ENCODE measurements around the gene LCN6. TPM values are rescaled to one million over a fixed set of nuclear protein-coding genes. Genes with fewer than 3 reads are reported as not detected.
A peak's percentile ranks its signal among the peaks of the same experiment; 100 is the strongest.

LCN6 gene
- total and polyA plus RNA-seq, 10 of the 15 experiments (the other 5 are each of a cell fraction or from before 2014, with no cell fraction given) = not detected

DNA sequence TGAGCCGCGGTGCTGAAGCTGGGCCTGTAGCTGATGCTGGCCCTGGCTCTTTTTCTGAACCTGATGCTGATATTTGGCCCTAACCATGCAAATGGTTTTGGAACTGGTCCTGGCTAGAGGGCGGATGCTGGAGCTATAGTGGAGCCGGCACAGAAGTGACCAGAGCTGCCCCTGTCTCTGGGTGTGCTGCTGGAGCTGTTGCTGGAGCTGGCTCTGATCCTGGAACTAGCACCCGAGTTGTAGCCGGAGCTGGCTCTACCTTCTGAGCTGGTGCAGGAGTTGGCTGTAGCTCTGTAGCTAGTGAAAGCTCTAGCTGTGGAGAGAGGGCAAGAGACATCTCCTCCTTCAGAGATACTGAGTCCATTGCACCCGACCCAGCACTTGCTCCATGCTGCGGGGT, 18.4 kb downstream of the LCN6 start:
- H3K4me3 ChIP-seq = no peak overlapping the region
- ChIA-PET CTCF (interaction anchor here (1.1 to 2.4 kb wide), 8 partner anchors 12 to 305 kb away, joined by 3 to 10 read pairs (median 4); partner anchors contain the start of gene LCN10), RAD21 (ENCODE audit: unreplicated experiment) (interaction anchor here (1.1 to 1.2 kb wide), 2 partner anchors 12 to 36 kb away, joined by 3 to 4 read pairs; no protein-coding TSS in a partner anchor), POLR2A (interaction anchor here (0.6 to 3.6 kb wide), 4 partner anchors 12 to 37 kb away, joined by 3 to 15 read pairs (median 4); partner anchors contain the start of gene LCN10), SMC1A (ENCODE audit: uncharacterized antibody, unreplicated experiment) (interaction anchor here (0.8 to 1.4 kb wide), 4 partner anchors 12 to 55 kb away, joined by 3 read pairs; no protein-coding TSS in a partner anchor)
- FAIRE-seq = no peak
- H3K36me3 ChIP-seq (ENCODE audit: control insufficient read depth in 2 of 2, insufficient read depth in 2 of 2, low read length in 1 of 2) = peaks cover 4 to 8% of the 10 kb centered on the region in 2 experiments; a peak in 3 of 4 replicates
- 96% methylated on average over 8 of the region's 8 CpGs for WGBS (ENCODE audit: insufficient coverage, insufficient replicate concordance, low lambda C conversion rate, missing lambda C conversion rate)
- in situ Hi-C loops (cut with MboI) = no loop called here
- H3K4me2 ChIP-seq (ENCODE audit: control insufficient read depth, insufficient read depth) = peak overlapping the region; percentile 48; the same call in 1 of the 2 replicates
- H3K27ac ChIP-seq (ENCODE audit: control insufficient read depth, insufficient read depth) = no peak overlapping the region
- BruUV-seq (replicated peaks) = no TSS peak
- no peak for ATAC-seq
- H3K4me1 ChIP-seq (ENCODE audit: control insufficient read depth, insufficient read depth, low read length) = peaks cover 13% of the 10 kb centered on the region
- H2AFZ ChIP-seq (ENCODE audit: control insufficient read depth, low read depth, low read length) = no peak overlapping the region
- no peaks in the 10 kb centered on the region for H3K9me3 ChIP-seq (replicated peaks; ENCODE audit: control insufficient read depth, insufficient read depth, low read length)
- no peak overlapping the region for H3K9ac ChIP-seq (ENCODE audit: control insufficient read depth, insufficient read depth, low read length)
- H3K27me3 ChIP-seq (replicated peaks in 1 of 2; ENCODE audit: control insufficient read depth in 2 of 2, insufficient read depth in 2 of 2, low read length in 1 of 2) = no peaks in the 10 kb centered on the region
- no peak for DNase-seq (ENCODE audit: low read depth, low spot score)
- TF ChIP-seq BCL11A (IDR thresholded peaks at IDR 0.05; ENCODE audit: low read depth, low read length) (no peak), MTA3 (IDR thresholded peaks at IDR 0.05; ENCODE audit: borderline replicate concordance, low read length) (no peak)
- H3K79me2 ChIP-seq (ENCODE audit: control insufficient read depth, insufficient read depth, low read length) = peaks cover 45% of the 10 kb centered on the region
- H4K20me1 ChIP-seq (ENCODE audit: control insufficient read depth, insufficient read depth) = peaks cover 6% of the 10 kb centered on the region
- intact Hi-C loops (cut with micrococcal nuclease; ENCODE audit: unreplicated experiment) = no loop called here

DNA sequence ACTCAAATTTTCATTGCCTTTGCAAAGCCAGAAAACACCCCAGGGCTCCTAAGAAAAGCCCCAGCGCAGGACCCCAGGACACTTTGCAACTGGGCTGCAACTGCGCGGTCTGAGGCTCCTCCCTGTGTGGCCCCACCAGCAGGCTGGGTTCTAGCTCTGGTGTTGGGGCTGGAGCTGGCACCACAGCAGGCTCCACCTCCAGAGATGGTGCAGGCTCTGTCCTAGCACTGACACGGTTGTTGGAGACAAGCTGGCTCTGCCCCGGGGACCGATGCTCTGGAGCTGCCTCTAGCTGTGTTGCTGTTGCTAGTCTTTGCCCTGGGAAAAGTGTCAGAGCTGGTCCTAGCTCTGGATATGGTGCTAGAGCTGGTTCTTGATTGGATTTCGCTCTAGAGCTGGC, 19.2 kb downstream of the LCN6 start:
- TF ChIP-seq CHD4 (IDR thresholded peaks at IDR 0.05) = no peak
- TF ChIP-seq RFX5 (IDR thresholded peaks at IDR 0.05; ENCODE audit: low read depth, low read length) = no peak
- no peak for TF ChIP-seq ZNF207 (IDR thresholded peaks at IDR 0.05; ENCODE audit: borderline replicate concordance)
- TF ChIP-seq CHD2 (IDR thresholded peaks at IDR 0.05; ENCODE audit: borderline replicate concordance, low read depth, low read length) = no peak
- ATAC-seq (peak; percentile 38), FAIRE-seq (no peak), DNase-seq (ENCODE audit: low read depth, low spot score) (no peak)
- in situ Hi-C loops (cut with MboI) = no loop called here
- Histone ChIP-seq H3K4me1 (ENCODE audit: control insufficient read depth, insufficient read depth, low read length) (peaks cover 13% of the 10 kb centered on the region), H3K27ac (ENCODE audit: control insufficient read depth, insufficient read depth) (peak overlapping the region; percentile 42; the same call in 1 of the 2 replicates), H4K20me1 (ENCODE audit: control insufficient read depth, insufficient read depth) (peaks cover 8% of the 10 kb centered on the region), H3K79me2 (ENCODE audit: control insufficient read depth, insufficient read depth, low read length) (peaks cover 45% of the 10 kb centered on the region), H3K4me2 (ENCODE audit: control insufficient read depth, insufficient read depth) (peak overlapping the region; percentile 79), H3K27me3 (replicated peaks in 1 of 2; ENCODE audit: control insufficient read depth in 2 of 2, insufficient read depth in 2 of 2, low read length in 1 of 2) (no peaks in the 10 kb centered on the region), H3K9ac (ENCODE audit: control insufficient read depth, insufficient read depth, low read length) (peak overlapping the region; percentile 79; the same call in 1 of the 2 replicates), H3K36me3 (ENCODE audit: control insufficient read depth in 2 of 2, insufficient read depth in 2 of 2, low read length in 1 of 2) (peaks cover 11 to 13% of the 10 kb centered on the region in 2 experiments; a peak in 3 of 4 replicates), H3K9me3 (replicated peaks; ENCODE audit: control insufficient read depth, insufficient read depth, low read length) (no peaks in the 10 kb centered on the region), H3K4me3 (peak overlapping the region; percentile 76), H2AFZ (ENCODE audit: control insufficient read depth, low read depth, low read length) (peak overlapping the region; percentile 83)
- ChIA-PET SMC1A (ENCODE audit: uncharacterized antibody, unreplicated experiment) (interaction anchor here (1.1 to 1.4 kb wide), 2 partner anchors 11 to 37 kb away, joined by 3 read pairs; no protein-coding TSS in a partner anchor), CTCF (interaction anchor here (0.6 to 2.4 kb wide), 11 partner anchors 9 to 306 kb away, joined by 3 to 10 read pairs (median 5); partner anchors contain the start of gene LCN10), POLR2A (interaction anchor here (1.0 to 3.6 kb wide), 7 partner anchors 11 to 49 kb away, joined by 3 to 15 read pairs (median 3); partner anchors contain the start of gene LCN10), RAD21 (ENCODE audit: unreplicated experiment) (interaction anchor here (0.8 to 1.2 kb wide), 3 partner anchors 14 to 37 kb away, joined by 3 to 4 read pairs (median 3); partner anchors contain the start of gene LCN10)
- WGBS (ENCODE audit: insufficient coverage, insufficient replicate concordance, low lambda C conversion rate, missing lambda C conversion rate) = 55% methylated on average over 7 of the region's 7 CpGs
- intact Hi-C loops (cut with micrococcal nuclease; ENCODE audit: unreplicated experiment) = no loop called here
- no TSS peak for BruUV-seq (replicated peaks)
